Measurements from ENCODE around the gene DMRTB1. TPM values are rescaled to one million over a fixed set of nuclear protein-coding genes. Genes with fewer than 3 reads are reported as not detected.

Gene DMRTB1
- total and polyA plus RNA-seq, 4 donors, result not detected

DNA sequence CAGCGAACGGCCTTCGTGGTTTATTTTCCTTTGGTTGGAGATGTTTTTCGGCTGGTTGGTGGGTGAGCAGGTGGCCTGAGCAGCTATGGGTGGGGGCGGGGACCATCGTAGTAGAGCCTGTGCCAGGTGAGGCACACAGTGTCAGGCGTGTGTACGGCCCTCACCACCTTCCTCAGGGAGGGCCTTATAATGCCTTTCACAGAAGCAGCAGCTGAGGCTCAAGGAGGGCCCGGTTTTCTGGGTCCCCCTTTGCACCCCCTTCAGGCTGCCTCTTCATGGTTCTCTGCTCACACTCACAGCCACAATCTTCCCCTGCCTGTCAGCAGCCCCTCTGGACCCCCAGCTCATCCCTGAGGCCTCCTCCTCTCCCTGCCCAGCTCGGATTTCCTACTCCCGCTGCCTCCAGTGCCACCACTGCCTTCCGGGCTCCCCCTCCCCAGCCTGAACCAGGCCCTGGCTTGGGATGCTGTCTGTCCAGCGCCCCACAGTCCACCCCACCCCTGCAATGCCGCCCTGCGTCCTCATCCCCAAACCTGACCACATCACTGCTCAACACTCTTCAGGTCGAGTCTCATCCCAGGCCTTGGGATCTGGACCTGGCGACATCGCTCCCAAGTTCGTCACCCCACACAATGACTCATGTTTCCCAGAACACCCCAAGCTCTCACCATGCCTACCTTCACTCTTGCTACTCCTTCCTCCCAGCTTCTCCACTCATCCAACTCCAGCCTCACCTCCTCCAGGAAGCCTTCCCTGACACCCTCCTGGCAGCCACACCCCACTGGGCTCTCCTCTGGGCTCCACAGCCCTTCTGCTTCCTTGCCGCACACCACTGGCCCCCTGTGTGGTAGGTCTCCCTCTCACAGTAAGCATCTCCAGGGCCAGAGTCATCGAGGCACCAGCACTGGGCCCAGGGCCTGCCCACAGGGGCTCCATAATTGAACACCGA lies 53.9 kb downstream of the DMRTB1 start:
- ATAC-seq (ENCODE audit: insufficient read depth, low FRiP score) (no peak), DNase-seq (no peak)
- H3K27me3 ChIP-seq (ENCODE audit: control insufficient read depth in 3 of 3, insufficient read depth in 3 of 3, low read length in 2 of 3), result no peaks in the 10 kb centered on the region
- 73 to 76% methylated on average over 22 of the region's 22 CpGs for WGBS, 2 donors
- H3K9ac ChIP-seq (ENCODE audit: insufficient read depth in 1 of 2, low read length in 2 of 2), result no peak overlapping the region
- TF ChIP-seq, protein P1, sequence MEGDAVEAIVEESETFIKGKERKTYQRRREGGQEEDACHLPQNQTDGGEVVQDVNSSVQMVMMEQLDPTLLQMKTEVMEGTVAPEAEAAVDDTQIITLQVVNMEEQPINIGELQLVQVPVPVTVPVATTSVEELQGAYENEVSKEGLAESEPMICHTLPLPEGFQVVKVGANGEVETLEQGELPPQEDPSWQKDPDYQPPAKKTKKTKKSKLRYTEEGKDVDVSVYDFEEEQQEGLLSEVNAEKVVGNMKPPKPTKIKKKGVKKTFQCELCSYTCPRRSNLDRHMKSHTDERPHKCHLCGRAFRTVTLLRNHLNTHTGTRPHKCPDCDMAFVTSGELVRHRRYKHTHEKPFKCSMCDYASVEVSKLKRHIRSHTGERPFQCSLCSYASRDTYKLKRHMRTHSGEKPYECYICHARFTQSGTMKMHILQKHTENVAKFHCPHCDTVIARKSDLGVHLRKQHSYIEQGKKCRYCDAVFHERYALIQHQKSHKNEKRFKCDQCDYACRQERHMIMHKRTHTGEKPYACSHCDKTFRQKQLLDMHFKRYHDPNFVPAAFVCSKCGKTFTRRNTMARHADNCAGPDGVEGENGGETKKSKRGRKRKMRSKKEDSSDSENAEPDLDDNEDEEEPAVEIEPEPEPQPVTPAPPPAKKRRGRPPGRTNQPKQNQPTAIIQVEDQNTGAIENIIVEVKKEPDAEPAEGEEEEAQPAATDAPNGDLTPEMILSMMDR (IDR thresholded peaks at IDR 0.05; ENCODE audit: control extremely low read depth, extremely low read depth), result no peak
- peaks cover 0 to 18% (median 2%) of the 10 kb centered on the region in 5 donors for H3K4me1 ChIP-seq (ENCODE audit: control insufficient read depth in 5 of 5, insufficient read depth in 5 of 5, low read length in 5 of 5)
- no peaks in the 10 kb centered on the region for H3K36me3 ChIP-seq (ENCODE audit: control insufficient read depth in 4 of 4, insufficient read depth in 4 of 4, low read length in 4 of 4)
- peaks cover 0 to 2% (median 0%) of the 10 kb centered on the region in 4 donors for H3K9me3 ChIP-seq (ENCODE audit: control insufficient read depth in 4 of 4, insufficient read depth in 3 of 4, low read length in 3 of 4)
- no peak overlapping the region for H3K4me3 ChIP-seq
- no peak overlapping the region for H3K27ac ChIP-seq (ENCODE audit: low read depth in 1 of 2, low read length in 1 of 2)

DNA sequence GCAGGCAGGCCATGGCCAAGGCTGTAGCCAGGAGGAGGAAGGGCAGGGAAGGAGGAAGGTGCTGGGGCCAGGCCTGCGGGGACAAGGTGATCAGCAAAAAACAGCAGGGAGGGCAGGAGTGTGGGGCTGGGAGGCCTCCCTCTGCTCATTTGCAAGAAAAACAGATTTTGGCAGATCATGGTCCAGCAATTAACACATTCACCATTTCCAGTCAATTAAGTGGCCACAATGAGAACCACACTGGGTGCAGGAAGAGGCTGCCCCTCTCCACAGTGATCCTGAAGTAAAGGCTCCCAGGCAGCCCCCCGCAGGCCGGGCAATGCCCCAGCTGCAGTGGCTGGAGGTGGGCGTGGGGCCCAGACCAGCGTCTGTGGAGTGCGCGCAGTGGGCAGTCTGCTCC lies 54.6 kb downstream of the DMRTB1 start:
- WGBS, 2 donors, result 90 to 93% methylated on average over 7 of the region's 7 CpGs
- no peak overlapping the region for H3K9ac ChIP-seq (ENCODE audit: insufficient read depth in 1 of 2, low read length in 2 of 2)

DNA sequence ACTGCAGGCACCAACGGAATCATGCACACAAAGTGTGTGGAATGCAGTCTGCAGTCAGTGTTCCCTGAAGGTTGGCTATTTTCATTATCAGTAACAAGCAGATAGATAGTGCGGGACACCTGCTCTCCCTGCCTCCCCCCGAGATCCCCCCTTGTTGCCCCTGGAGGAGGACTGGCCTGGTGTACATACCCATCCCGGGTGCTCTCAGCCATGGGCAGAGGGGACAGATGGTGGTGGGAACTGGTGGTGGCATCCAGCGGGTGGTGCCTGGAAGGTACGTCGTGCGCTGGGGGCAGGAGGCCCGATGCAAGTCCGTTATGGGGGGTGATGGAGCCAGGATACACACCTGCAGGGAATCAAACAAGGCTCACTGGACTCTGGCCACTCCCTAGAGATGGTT lies 55.2 kb downstream of the DMRTB1 start:
- TF ChIP-seq, protein P1 (IDR thresholded peaks at IDR 0.05; ENCODE audit: control extremely low read depth, extremely low read depth), result no peak
- ATAC-seq (ENCODE audit: insufficient read depth, low FRiP score) (no peak), DNase-seq (no peak)
- Histone ChIP-seq H3K36me3 (ENCODE audit: control insufficient read depth in 4 of 4, insufficient read depth in 4 of 4, low read length in 4 of 4) (no peaks in the 10 kb centered on the region), H3K9ac (ENCODE audit: insufficient read depth in 1 of 2, low read length in 2 of 2) (no peak overlapping the region), H3K9me3 (ENCODE audit: control insufficient read depth in 4 of 4, insufficient read depth in 3 of 4, low read length in 3 of 4) (no peaks in the 10 kb centered on the region), H3K27ac (ENCODE audit: low read depth in 1 of 2, low read length in 1 of 2) (no peak overlapping the region), H3K4me3 (no peak overlapping the region), H3K4me1 (ENCODE audit: control insufficient read depth in 5 of 5, insufficient read depth in 5 of 5, low read length in 5 of 5) (peaks cover 0 to 15% (median 2%) of the 10 kb centered on the region in 5 donors), H3K27me3 (ENCODE audit: control insufficient read depth in 3 of 3, insufficient read depth in 3 of 3, low read length in 2 of 3) (no peaks in the 10 kb centered on the region)
- 83 to 92% methylated on average over 10 of the region's 10 CpGs for WGBS, 2 donors

More for the DNA sequence above, 54.6 kb downstream of the DMRTB1 start:
- ATAC-seq (ENCODE audit: insufficient read depth, low FRiP score) (no peak), DNase-seq (no peak)
- TF ChIP-seq, protein P1 (IDR thresholded peaks at IDR 0.05; ENCODE audit: control extremely low read depth, extremely low read depth), result no peak
- H3K4me3 ChIP-seq, result no peak overlapping the region
- no peaks in the 10 kb centered on the region for H3K27me3 ChIP-seq (ENCODE audit: control insufficient read depth in 3 of 3, insufficient read depth in 3 of 3, low read length in 2 of 3)
- H3K27ac ChIP-seq (ENCODE audit: low read depth in 1 of 2, low read length in 1 of 2), result no peak overlapping the region
- H3K9me3 ChIP-seq (ENCODE audit: control insufficient read depth in 4 of 4, insufficient read depth in 3 of 4, low read length in 3 of 4), result peaks cover 0 to 2% (median 0%) of the 10 kb centered on the region in 4 donors
- H3K36me3 ChIP-seq (ENCODE audit: control insufficient read depth in 4 of 4, insufficient read depth in 4 of 4, low read length in 4 of 4), result no peaks in the 10 kb centered on the region
- H3K4me1 ChIP-seq (ENCODE audit: control insufficient read depth in 5 of 5, insufficient read depth in 5 of 5, low read length in 5 of 5), result peaks cover 0 to 18% (median 2%) of the 10 kb centered on the region in 5 donors
